ENCODE data around the gene LHX1.

DNA sequence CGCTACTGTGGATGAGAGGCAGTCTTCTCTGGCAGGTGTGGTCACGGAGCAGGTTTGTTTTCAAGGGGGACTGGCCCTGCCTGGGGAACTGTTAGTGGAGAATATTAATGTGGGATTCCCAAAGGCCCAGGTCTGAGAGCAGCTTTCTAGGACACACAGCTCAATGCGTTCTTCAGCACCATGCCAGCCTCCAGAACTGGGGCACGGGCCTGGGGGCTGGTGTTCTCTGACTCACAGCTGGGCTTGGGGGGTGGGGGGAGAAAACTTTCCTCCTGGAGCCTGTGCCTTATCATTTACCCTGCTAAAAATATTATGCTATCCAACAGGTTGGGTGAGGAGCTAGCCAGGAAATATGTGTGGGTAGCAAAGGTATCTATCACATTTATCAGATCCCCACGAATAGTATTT, 13.5 kb upstream of the LHX1 start:
- TF ChIP-seq FOS (IDR thresholded peaks at IDR 0.05; ENCODE audit: borderline replicate concordance, extremely low read depth, insufficient read length): no peak
- no peak for TF ChIP-seq POLR2AphosphoS5 (IDR thresholded peaks at IDR 0.05; ENCODE audit: low read length)
- no peak for TF ChIP-seq MYC (IDR thresholded peaks at IDR 0.05; ENCODE audit: insufficient read depth, insufficient read length, insufficient replicate concordance, low read length, severe bottlenecking)
- TF ChIP-seq CHD2 (IDR thresholded peaks at IDR 0.05; ENCODE audit: borderline replicate concordance, low read depth, low read length): no peak
- TF ChIP-seq, protein P1, sequence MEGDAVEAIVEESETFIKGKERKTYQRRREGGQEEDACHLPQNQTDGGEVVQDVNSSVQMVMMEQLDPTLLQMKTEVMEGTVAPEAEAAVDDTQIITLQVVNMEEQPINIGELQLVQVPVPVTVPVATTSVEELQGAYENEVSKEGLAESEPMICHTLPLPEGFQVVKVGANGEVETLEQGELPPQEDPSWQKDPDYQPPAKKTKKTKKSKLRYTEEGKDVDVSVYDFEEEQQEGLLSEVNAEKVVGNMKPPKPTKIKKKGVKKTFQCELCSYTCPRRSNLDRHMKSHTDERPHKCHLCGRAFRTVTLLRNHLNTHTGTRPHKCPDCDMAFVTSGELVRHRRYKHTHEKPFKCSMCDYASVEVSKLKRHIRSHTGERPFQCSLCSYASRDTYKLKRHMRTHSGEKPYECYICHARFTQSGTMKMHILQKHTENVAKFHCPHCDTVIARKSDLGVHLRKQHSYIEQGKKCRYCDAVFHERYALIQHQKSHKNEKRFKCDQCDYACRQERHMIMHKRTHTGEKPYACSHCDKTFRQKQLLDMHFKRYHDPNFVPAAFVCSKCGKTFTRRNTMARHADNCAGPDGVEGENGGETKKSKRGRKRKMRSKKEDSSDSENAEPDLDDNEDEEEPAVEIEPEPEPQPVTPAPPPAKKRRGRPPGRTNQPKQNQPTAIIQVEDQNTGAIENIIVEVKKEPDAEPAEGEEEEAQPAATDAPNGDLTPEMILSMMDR (IDR thresholded peaks at IDR 0.05 in 2 of 3, conservative IDR thresholded peaks at IDR 0.05 in 1 of 3; ENCODE audit: control insufficient read depth in 2 of 3, extremely low read depth in 1 of 3, insufficient read depth in 1 of 3, low read depth in 3 of 3, low read length in 3 of 3): no peak
- TF ChIP-seq SRF (IDR thresholded peaks at IDR 0.05; ENCODE audit: low read depth in 2 of 2, low read length in 2 of 2): no peak
- TF ChIP-seq ZNF274 (IDR thresholded peaks at IDR 0.05; ENCODE audit: insufficient read depth, insufficient read length): no peak
- TF ChIP-seq PML (IDR thresholded peaks at IDR 0.05; ENCODE audit: low read length): no peak
- TF ChIP-seq TARDBP (IDR thresholded peaks at IDR 0.05; ENCODE audit: borderline replicate concordance): no peak

Data from GM12878 (cell line).